Adipocyte (in vitro differentiated cells): ENCODE results near the gene BLMH.

Experiments used
- DNase-seq: peaks from one replicate; pipeline ENCODE4 v3.0.0-alpha.2; 2015; ENCODE audit warnings: low read depth
- H3K27me3 ChIP-seq: replicated peaks from 2 replicates; pipeline ENCODE4 v1.7.0; 2013; ENCODE audit warnings: mild to moderate bottlenecking, low read length, moderate library complexity; ENCODE audit not compliant: control insufficient read depth, insufficient read depth
- H3K36me3 ChIP-seq: 2 replicates; pipeline ENCODE4 v1.7.0; 2013; ENCODE audit warnings: low read length, mild to moderate bottlenecking, moderate library complexity; ENCODE audit not compliant: control insufficient read depth, insufficient read depth, severe bottlenecking
- H3K4me1 ChIP-seq: 2 replicates; pipeline ENCODE4 v1.7.0; 2013; ENCODE audit warnings: mild to moderate bottlenecking, low read length, moderate library complexity; ENCODE audit not compliant: control insufficient read depth, insufficient read depth
- H3K4me3 ChIP-seq: 2 replicates; pipeline ENCODE4 v1.7.0; 2013; ENCODE audit warnings: mild to moderate bottlenecking, low read length, moderate library complexity
- H3K9ac ChIP-seq: 2 replicates; pipeline ENCODE4 v1.7.0; 2013; ENCODE audit warnings: mild to moderate bottlenecking, low read length, moderate library complexity
- H3K9me3 ChIP-seq: 2 replicates; pipeline ENCODE4 v1.7.0; 2013; ENCODE audit warnings: mild to moderate bottlenecking, low read length, moderate library complexity; ENCODE audit not compliant: control insufficient read depth

Gene BLMH

GRCh38 chr17:30274887-30275286 is 16.9 kb downstream of the BLMH start:
- H3K36me3 ChIP-seq: peaks cover 73% of the 10 kb centered on the region
- no peaks in the 10 kb centered on the region for H3K9me3 ChIP-seq
- no peak for DNase-seq
- no peak overlapping the region for H3K4me3 ChIP-seq
- H3K9ac ChIP-seq: no peak overlapping the region
- H3K27me3 ChIP-seq: no peaks in the 10 kb centered on the region
- no peaks in the 10 kb centered on the region for H3K4me1 ChIP-seq

GRCh38 chr17:30273373-30273772 is 18.4 kb downstream of the BLMH start:
- peaks cover 68% of the 10 kb centered on the region for H3K36me3 ChIP-seq
- no peaks in the 10 kb centered on the region for H3K4me1 ChIP-seq
- no peaks in the 10 kb centered on the region for H3K27me3 ChIP-seq
- no peaks in the 10 kb centered on the region for H3K9me3 ChIP-seq
- no peak overlapping the region for H3K9ac ChIP-seq
- no peak overlapping the region for H3K4me3 ChIP-seq
- peak; percentile 28 for DNase-seq

GRCh38 chr17:30271102-30271501 is 20.6 kb downstream of the BLMH start:
- H3K4me3 ChIP-seq: no peak overlapping the region
- peaks cover 73% of the 10 kb centered on the region for H3K36me3 ChIP-seq
- no peak overlapping the region for H3K9ac ChIP-seq
- no peaks in the 10 kb centered on the region for H3K9me3 ChIP-seq
- no peaks in the 10 kb centered on the region for H3K27me3 ChIP-seq
- H3K4me1 ChIP-seq: no peaks in the 10 kb centered on the region
- no peak for DNase-seq

- no peaks in the 10 kb centered on the region for H3K9me3 ChIP-seq
- peaks cover 57% of the 10 kb centered on the region for H3K36me3 ChIP-seq
- H3K4me3 ChIP-seq: no peak overlapping the region
- no peaks in the 10 kb centered on the region for H3K27me3 ChIP-seq
- H3K9ac ChIP-seq: no peak overlapping the region
- H3K4me1 ChIP-seq: peaks cover 16% of the 10 kb centered on the region
- no peak for DNase-seq
These were observed 24.1 kb downstream of the BLMH start for GRCh38 chr17:30267625-30268024.

- Histone ChIP-seq H3K27me3 (no peaks in the 10 kb centered on the region), H3K4me1 (peaks cover 16% of the 10 kb centered on the region), H3K9ac (no peak overlapping the region), H3K9me3 (no peaks in the 10 kb centered on the region), H3K4me3 (no peak overlapping the region), H3K36me3 (peaks cover 53% of the 10 kb centered on the region)
- peak; percentile 60 for DNase-seq
These were observed 28.0 kb downstream of the BLMH start for GRCh38 chr17:30263552-30264333.

GRCh38 chr17:30256756-30257506 is 34.8 kb downstream of the BLMH start:
- H3K36me3 ChIP-seq: peaks cover 45% of the 10 kb centered on the region
- H3K4me3 ChIP-seq: no peak overlapping the region
- DNase-seq: peak; percentile 39
- H3K27me3 ChIP-seq: no peaks in the 10 kb centered on the region
- no peak overlapping the region for H3K9ac ChIP-seq
- H3K4me1 ChIP-seq: peaks cover 21% of the 10 kb centered on the region
- no peaks in the 10 kb centered on the region for H3K9me3 ChIP-seq

- Histone ChIP-seq H3K4me3 (no peak overlapping the region), H3K27me3 (no peaks in the 10 kb centered on the region), H3K9me3 (no peaks in the 10 kb centered on the region), H3K9ac (no peak overlapping the region), H3K4me1 (peaks cover 28% of the 10 kb centered on the region), H3K36me3 (peaks cover 26% of the 10 kb centered on the region)
- no peak for DNase-seq
These were observed 37.6 kb downstream of the BLMH start for GRCh38 chr17:30254150-30254549.

- peaks cover 28% of the 10 kb centered on the region for H3K36me3 ChIP-seq
- no peak overlapping the region for H3K4me3 ChIP-seq
- no peaks in the 10 kb centered on the region for H3K27me3 ChIP-seq
- peaks cover 35% of the 10 kb centered on the region for H3K4me1 ChIP-seq
- no peaks in the 10 kb centered on the region for H3K9me3 ChIP-seq
- DNase-seq: no peak
- no peak overlapping the region for H3K9ac ChIP-seq
These were observed 38.4 kb downstream of the BLMH start for GRCh38 chr17:30253312-30253711.

- peaks cover 36% of the 10 kb centered on the region for H3K36me3 ChIP-seq
- H3K27me3 ChIP-seq: no peaks in the 10 kb centered on the region
- H3K4me1 ChIP-seq: peaks cover 35% of the 10 kb centered on the region
These were observed 39.8 kb downstream of the BLMH start for GRCh38 chr17:30251931-30252330.

GRCh38 chr17:30249460-30249859 is 42.3 kb downstream of the BLMH start:
- H3K9me3 ChIP-seq: no peaks in the 10 kb centered on the region
- no peak overlapping the region for H3K4me3 ChIP-seq
- H3K36me3 ChIP-seq: peaks cover 37% of the 10 kb centered on the region
- peaks cover 23% of the 10 kb centered on the region for H3K4me1 ChIP-seq
- no peak for DNase-seq
- no peak overlapping the region for H3K9ac ChIP-seq
- no peaks in the 10 kb centered on the region for H3K27me3 ChIP-seq

More at GRCh38 chr17:30251931-30252330, 39.8 kb downstream of the BLMH start:
- no peak overlapping the region for H3K9ac ChIP-seq
- no peaks in the 10 kb centered on the region for H3K9me3 ChIP-seq
- DNase-seq: peak; percentile 64
- no peak overlapping the region for H3K4me3 ChIP-seq

GRCh38 chr17:30248786-30249185 is 43.0 kb downstream of the BLMH start:
- Histone ChIP-seq H3K27me3 (no peaks in the 10 kb centered on the region), H3K9me3 (no peaks in the 10 kb centered on the region), H3K4me3 (no peak overlapping the region), H3K9ac (no peak overlapping the region), H3K36me3 (peaks cover 34% of the 10 kb centered on the region), H3K4me1 (peaks cover 23% of the 10 kb centered on the region)
- no peak for DNase-seq
